Measurements from ENCODE around the gene LCN2.

The LCN2 gene

GRCh38 chr9:128163027-128163515 lies 13.8 kb downstream of the LCN2 start:
- TF ChIP-seq EZH2 (optimal IDR thresholded peaks at IDR 0.05; ENCODE audit: low read depth, low read length): no peak
- H3K9me2 ChIP-seq (replicated peaks; ENCODE audit: insufficient read depth, low read length): no peaks in the 10 kb centered on the region
- H3K27me3 ChIP-seq (replicated peaks; ENCODE audit: insufficient read depth, low read length): no peaks in the 10 kb centered on the region
- H3K36me3 ChIP-seq (replicated peaks; ENCODE audit: insufficient read depth, low read length): no peaks in the 10 kb centered on the region
- H3K4me3 ChIP-seq (ENCODE audit: low read length): no peak overlapping the region
- DNase-seq: no peak
- peaks cover 8% of the 10 kb centered on the region; the same call in 1 of the 2 replicates for H3K79me2 ChIP-seq (ENCODE audit: low read length)
- H3K9ac ChIP-seq (ENCODE audit: low read length): no peak overlapping the region
- no peaks in the 10 kb centered on the region for H3K9me3 ChIP-seq (replicated peaks; ENCODE audit: insufficient read depth, low read length)
- no peak overlapping the region for H3K4me2 ChIP-seq (ENCODE audit: low read depth, low read length)
- H3K4me1 ChIP-seq (ENCODE audit: low read length): peaks cover 8% of the 10 kb centered on the region
- H3F3A ChIP-seq (ENCODE audit: insufficient read depth, low read length): no peaks in the 10 kb centered on the region; the same call in 1 of the 2 replicates
- H3K27ac ChIP-seq (ENCODE audit: low read length): no peak overlapping the region
- no peak overlapping the region for H2AFZ ChIP-seq (ENCODE audit: low read length)
- H4K20me1 ChIP-seq (ENCODE audit: insufficient read depth, low read length): no peaks in the 10 kb centered on the region

GRCh38 chr9:128163523-128164306 lies 14.5 kb downstream of the LCN2 start:
- Histone ChIP-seq H3K9ac (ENCODE audit: low read length) (no peak overlapping the region), H3K4me2 (ENCODE audit: low read depth, low read length) (no peak overlapping the region), H3K9me3 (replicated peaks; ENCODE audit: insufficient read depth, low read length) (no peaks in the 10 kb centered on the region), H3K27me3 (replicated peaks; ENCODE audit: insufficient read depth, low read length) (no peaks in the 10 kb centered on the region), H3K79me2 (ENCODE audit: low read length) (peaks cover 8% of the 10 kb centered on the region; the same call in 1 of the 2 replicates), H3K36me3 (replicated peaks; ENCODE audit: insufficient read depth, low read length) (no peaks in the 10 kb centered on the region), H3K4me3 (ENCODE audit: low read length) (no peak overlapping the region), H3F3A (ENCODE audit: insufficient read depth, low read length) (no peaks in the 10 kb centered on the region; the same call in 1 of the 2 replicates), H3K4me1 (ENCODE audit: low read length) (peaks cover 8% of the 10 kb centered on the region), H3K9me2 (replicated peaks; ENCODE audit: insufficient read depth, low read length) (no peaks in the 10 kb centered on the region), H2AFZ (ENCODE audit: low read length) (no peak overlapping the region), H4K20me1 (ENCODE audit: insufficient read depth, low read length) (no peaks in the 10 kb centered on the region), H3K27ac (ENCODE audit: low read length) (no peak overlapping the region)
- no peak for DNase-seq
- no peak for TF ChIP-seq EZH2phosphoT487 (IDR thresholded peaks at IDR 0.05; ENCODE audit: low read length)
- no peak for TF ChIP-seq CTCF (IDR thresholded peaks at IDR 0.05; ENCODE audit: low read length)
- TF ChIP-seq EZH2 (optimal IDR thresholded peaks at IDR 0.05; ENCODE audit: low read depth, low read length): no peak

- H3K27ac ChIP-seq (ENCODE audit: low read length): no peak overlapping the region
- no peaks in the 10 kb centered on the region; the same call in 1 of the 2 replicates for H3F3A ChIP-seq (ENCODE audit: insufficient read depth, low read length)
- H3K27me3 ChIP-seq (replicated peaks; ENCODE audit: insufficient read depth, low read length): no peaks in the 10 kb centered on the region
- H3K36me3 ChIP-seq (replicated peaks; ENCODE audit: insufficient read depth, low read length): no peaks in the 10 kb centered on the region
- no peaks in the 10 kb centered on the region for H3K9me3 ChIP-seq (replicated peaks; ENCODE audit: insufficient read depth, low read length)
- H2AFZ ChIP-seq (ENCODE audit: low read length): no peak overlapping the region
- no peaks in the 10 kb centered on the region for H3K9me2 ChIP-seq (replicated peaks; ENCODE audit: insufficient read depth, low read length)
- peaks cover 8% of the 10 kb centered on the region; the same call in 1 of the 2 replicates for H3K79me2 ChIP-seq (ENCODE audit: low read length)
- TF ChIP-seq EZH2 (optimal IDR thresholded peaks at IDR 0.05; ENCODE audit: low read depth, low read length) (no peak), CTCF (IDR thresholded peaks at IDR 0.05; ENCODE audit: low read length) (no peak), EZH2phosphoT487 (IDR thresholded peaks at IDR 0.05; ENCODE audit: low read length) (no peak)
- no peak overlapping the region for H3K4me3 ChIP-seq (ENCODE audit: low read length)
- no peaks in the 10 kb centered on the region for H4K20me1 ChIP-seq (ENCODE audit: insufficient read depth, low read length)
- DNase-seq: no peak
- peaks cover 6% of the 10 kb centered on the region for H3K4me1 ChIP-seq (ENCODE audit: low read length)
- no peak overlapping the region for H3K4me2 ChIP-seq (ENCODE audit: low read depth, low read length)
- no peak overlapping the region for H3K9ac ChIP-seq (ENCODE audit: low read length)
Measured at GRCh38 chr9:128164307-128164885, 15.1 kb downstream of the LCN2 start.
